Ishikawa (cell line): ENCODE results near the gene HAUS7.

ENCODE experiments used
- CEBPB ChIP-seq: IDR thresholded peaks from 2 replicates; pipeline ENCODE4 v1.6.1; 2012
- CREB1 ChIP-seq: IDR thresholded peaks from 2 replicates; pipeline ENCODE4 v1.6.1; 2012; ENCODE audit warnings: low read depth
- EGR1 ChIP-seq: IDR thresholded peaks from 2 replicates; pipeline ENCODE4 v1.6.1; 2012
- EP300 ChIP-seq: IDR thresholded peaks from 2 replicates; pipeline ENCODE4 v1.6.1; 2012; ENCODE audit warnings: borderline replicate concordance
- FOXM1 ChIP-seq: IDR thresholded peaks from 2 replicates; pipeline ENCODE4 v1.6.1; 2012; ENCODE audit warnings: low read depth, borderline replicate concordance
- NFIC ChIP-seq: IDR thresholded peaks from 2 replicates; pipeline ENCODE4 v1.6.1; 2012
- RAD21 ChIP-seq: IDR thresholded peaks from 2 replicates; pipeline ENCODE4 v1.6.1; 2012; ENCODE audit warnings: low read depth
- TAF1 ChIP-seq: IDR thresholded peaks from 2 replicates; pipeline ENCODE4 v1.6.1; 2012; ENCODE audit warnings: low read depth, mild to moderate bottlenecking
- TCF12 ChIP-seq: IDR thresholded peaks from 2 replicates; pipeline ENCODE4 v1.6.1; 2012; ENCODE audit warnings: low read depth
- TEAD4 ChIP-seq: IDR thresholded peaks from 2 replicates; pipeline ENCODE4 v1.6.1; 2012
- USF1 ChIP-seq: IDR thresholded peaks from 2 replicates; pipeline ENCODE4 v1.6.1; 2012
- YY1 ChIP-seq: IDR thresholded peaks from 2 replicates; pipeline ENCODE4 v1.6.1; 2012; ENCODE audit warnings: low read depth
- ZBTB7A ChIP-seq: IDR thresholded peaks from 2 replicates; pipeline ENCODE4 v1.6.1; 2012; ENCODE audit warnings: low read depth
- TF ChIP-seq, protein P1 (sequence below): IDR thresholded peaks from 2 replicates; pipeline ENCODE4 v1.6.1; 2012
- TF ChIP-seq, protein P2 (sequence below): IDR thresholded peaks from 2 replicates; pipeline ENCODE4 v1.6.1; 2012; ENCODE audit warnings: low read depth, mild to moderate bottlenecking

The HAUS7 gene

GRCh38 chrX:153474718-153475117 lies 4.3 kb upstream of the HAUS7 start:
- TF ChIP-seq RAD21: no peak
- TF ChIP-seq CREB1: no peak
- TF ChIP-seq USF1: no peak
- TF ChIP-seq EP300: no peak
- TF ChIP-seq, protein P1, sequence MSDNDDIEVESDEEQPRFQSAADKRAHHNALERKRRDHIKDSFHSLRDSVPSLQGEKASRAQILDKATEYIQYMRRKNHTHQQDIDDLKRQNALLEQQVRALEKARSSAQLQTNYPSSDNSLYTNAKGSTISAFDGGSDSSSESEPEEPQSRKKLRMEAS: peak; percentile 65; the same call in 1 of the 2 replicates

DNA sequence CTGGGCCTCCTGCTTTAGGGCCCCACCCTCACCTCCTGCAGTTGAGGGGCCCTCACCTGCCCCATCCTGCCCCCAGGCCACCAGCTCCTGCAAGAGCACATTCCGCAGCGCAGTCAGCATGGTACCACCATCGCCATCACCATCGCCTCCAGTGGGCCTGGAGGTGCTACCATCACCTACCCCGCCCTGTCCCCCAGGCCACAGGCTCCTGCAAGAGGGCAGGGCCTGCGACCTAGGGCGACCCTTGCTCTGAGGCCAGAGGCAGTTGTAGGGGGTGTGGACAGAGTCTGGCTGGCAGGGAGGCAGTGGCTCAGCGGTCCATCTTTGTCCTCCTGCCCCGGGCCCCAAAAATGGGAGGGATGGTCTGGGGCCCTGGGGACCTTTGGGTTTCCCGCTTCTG lies 3.9 kb upstream of the HAUS7 start:
- TF ChIP-seq EP300: no peak
- no peak for TF ChIP-seq RAD21
- no peak for TF ChIP-seq TCF12
- no peak for TF ChIP-seq USF1
- TF ChIP-seq FOXM1: no peak
- TF ChIP-seq EGR1: no peak
- TF ChIP-seq, protein P2, sequence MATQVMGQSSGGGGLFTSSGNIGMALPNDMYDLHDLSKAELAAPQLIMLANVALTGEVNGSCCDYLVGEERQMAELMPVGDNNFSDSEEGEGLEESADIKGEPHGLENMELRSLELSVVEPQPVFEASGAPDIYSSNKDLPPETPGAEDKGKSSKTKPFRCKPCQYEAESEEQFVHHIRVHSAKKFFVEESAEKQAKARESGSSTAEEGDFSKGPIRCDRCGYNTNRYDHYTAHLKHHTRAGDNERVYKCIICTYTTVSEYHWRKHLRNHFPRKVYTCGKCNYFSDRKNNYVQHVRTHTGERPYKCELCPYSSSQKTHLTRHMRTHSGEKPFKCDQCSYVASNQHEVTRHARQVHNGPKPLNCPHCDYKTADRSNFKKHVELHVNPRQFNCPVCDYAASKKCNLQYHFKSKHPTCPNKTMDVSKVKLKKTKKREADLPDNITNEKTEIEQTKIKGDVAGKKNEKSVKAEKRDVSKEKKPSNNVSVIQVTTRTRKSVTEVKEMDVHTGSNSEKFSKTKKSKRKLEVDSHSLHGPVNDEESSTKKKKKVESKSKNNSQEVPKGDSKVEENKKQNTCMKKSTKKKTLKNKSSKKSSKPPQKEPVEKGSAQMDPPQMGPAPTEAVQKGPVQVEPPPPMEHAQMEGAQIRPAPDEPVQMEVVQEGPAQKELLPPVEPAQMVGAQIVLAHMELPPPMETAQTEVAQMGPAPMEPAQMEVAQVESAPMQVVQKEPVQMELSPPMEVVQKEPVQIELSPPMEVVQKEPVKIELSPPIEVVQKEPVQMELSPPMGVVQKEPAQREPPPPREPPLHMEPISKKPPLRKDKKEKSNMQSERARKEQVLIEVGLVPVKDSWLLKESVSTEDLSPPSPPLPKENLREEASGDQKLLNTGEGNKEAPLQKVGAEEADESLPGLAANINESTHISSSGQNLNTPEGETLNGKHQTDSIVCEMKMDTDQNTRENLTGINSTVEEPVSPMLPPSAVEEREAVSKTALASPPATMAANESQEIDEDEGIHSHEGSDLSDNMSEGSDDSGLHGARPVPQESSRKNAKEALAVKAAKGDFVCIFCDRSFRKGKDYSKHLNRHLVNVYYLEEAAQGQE: no peak
- TF ChIP-seq, protein P1: no peak
- TF ChIP-seq CEBPB: no peak
- no peak for TF ChIP-seq YY1
- TF ChIP-seq TAF1: no peak
- no peak for TF ChIP-seq CREB1

DNA sequence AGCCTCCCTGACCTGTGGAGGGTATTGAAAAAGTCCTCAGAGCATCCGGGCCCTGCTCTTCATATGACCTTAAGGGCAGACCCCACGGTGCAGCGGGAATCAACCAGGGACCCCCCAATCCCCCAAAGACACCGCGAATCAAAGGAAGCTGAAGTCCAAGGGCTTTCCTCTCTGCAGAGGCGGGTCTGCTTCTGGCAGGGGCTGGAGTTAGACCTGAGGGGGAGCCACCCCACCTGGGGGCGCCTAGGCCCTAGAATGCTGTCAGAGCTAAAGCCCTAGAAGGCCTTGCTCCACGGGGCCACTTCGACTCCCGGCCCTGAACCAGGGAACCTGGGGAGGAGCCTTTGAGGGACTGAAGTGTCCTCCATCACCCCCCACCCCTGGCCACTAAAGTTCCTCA lies 2.8 kb upstream of the HAUS7 start:
- TF ChIP-seq ZBTB7A (no peak), FOXM1 (no peak), CREB1 (no peak), CEBPB (no peak), TCF12 (no peak), EP300 (no peak), YY1 (no peak), RAD21 (no peak), TAF1 (no peak), USF1 (no peak), EGR1 (no peak), NFIC (no peak), TEAD4 (no peak)
- TF ChIP-seq, protein P2: no peak
- TF ChIP-seq, protein P1: no peak

DNA sequence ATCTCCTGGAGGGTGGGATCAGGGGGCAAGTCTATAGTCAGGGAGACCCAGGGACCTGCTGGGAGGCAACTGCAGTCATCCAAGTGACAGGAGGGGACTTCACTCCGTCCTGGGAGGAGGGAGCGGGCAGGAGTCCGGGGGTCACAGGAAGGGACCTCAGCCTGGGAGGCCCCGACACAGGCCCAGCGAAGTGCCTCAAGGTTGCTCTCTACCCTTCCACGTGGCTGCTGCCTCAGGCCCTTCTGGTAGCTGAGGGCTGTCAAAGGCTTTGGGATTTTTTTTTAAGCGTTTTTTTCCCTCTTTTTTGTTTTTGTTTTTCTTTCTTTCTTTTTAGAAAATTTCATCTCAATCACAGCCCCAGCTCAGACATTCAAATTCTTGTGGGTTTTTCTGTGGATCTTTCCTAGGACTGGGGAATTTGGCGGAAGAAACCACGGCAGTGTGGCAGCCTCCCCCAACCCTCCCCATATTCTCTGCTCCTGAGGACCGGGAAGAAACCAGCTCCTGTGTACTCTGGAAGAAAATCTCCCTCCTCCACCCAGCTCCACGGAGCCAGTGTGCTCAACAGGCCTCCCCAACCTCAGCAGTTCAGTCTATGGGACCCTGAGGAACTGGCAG lies 1.4 kb upstream of the HAUS7 start:
- TF ChIP-seq FOXM1 (no peak), CEBPB (no peak), TEAD4 (no peak), EGR1 (no peak), TAF1 (no peak), EP300 (no peak), YY1 (no peak), RAD21 (no peak), ZBTB7A (no peak)
- TF ChIP-seq, protein P1: no peak
- TF ChIP-seq, protein P2: no peak
